Activated naive CD8-positive, alpha-beta T cell treated with anti-CD3 and anti-CD28 coated beads, Interleukin-2, amount 10 ng/mL, durations not matched to agents 7 days and 5 days (primary cell): ENCODE results near the gene ACSM2B. TPM values are rescaled to one million over a fixed set of nuclear protein-coding genes. Genes with fewer than 3 reads are reported as not detected.
"Not testable (repeated sequence)": the region's sequence is repeated elsewhere in the genome, so short reads cannot be mapped to it uniquely, and the experiment has no call there.

Source experiments
- ATAC-seq: fragments of 150-1000 bp; cut with Tn5 transposase; one replicate; pipeline ENCODE4 v1.10.0; 2021; ENCODE audit warnings: low read depth, moderate library complexity
- POLR2A ChIA-PET: fragments of 350-600 bp; sonication (Branson Sonifier 250); formaldehyde crosslinking; loops from one replicate; lab custom pipeline; 2021; ENCODE audit warnings: antibody characterized with exemption; lab: Charles Lee
- DNase-seq: peaks from one replicate; pipeline ENCODE4 v3.0.0; 2021
- H3K27ac Mint-ChIP-seq: one replicate; pipeline ENCODE4 v1.8.0; 2022; ENCODE audit warnings: mild to moderate bottlenecking, mixed read lengths
- H3K27me3 Mint-ChIP-seq: one replicate; pipeline ENCODE4 v1.8.0; 2022; ENCODE audit warnings: mild to moderate bottlenecking, moderate library complexity, mixed read lengths
- H3K36me3 Mint-ChIP-seq: one replicate; pipeline ENCODE4 v1.8.0; 2021; ENCODE audit warnings: mild to moderate bottlenecking, mixed read lengths
- H3K4me1 Mint-ChIP-seq: one replicate; pipeline ENCODE4 v1.8.0; 2021; ENCODE audit warnings: mixed read lengths
- H3K4me3 Mint-ChIP-seq: one replicate; pipeline ENCODE4 v1.8.0; 2022; ENCODE audit warnings: mild to moderate bottlenecking, moderate library complexity, mixed read lengths
- H3K9me3 Mint-ChIP-seq: one replicate; pipeline ENCODE4 v1.8.0; 2021; ENCODE audit warnings: mixed read lengths
- total RNA-seq, 2 experiments: library from RNA; stranded (reverse); gene quantifications; one replicate each; pipeline ENCODE4 v1.2.3, GENCODE V29; 2021

ACSM2B gene, protein sequence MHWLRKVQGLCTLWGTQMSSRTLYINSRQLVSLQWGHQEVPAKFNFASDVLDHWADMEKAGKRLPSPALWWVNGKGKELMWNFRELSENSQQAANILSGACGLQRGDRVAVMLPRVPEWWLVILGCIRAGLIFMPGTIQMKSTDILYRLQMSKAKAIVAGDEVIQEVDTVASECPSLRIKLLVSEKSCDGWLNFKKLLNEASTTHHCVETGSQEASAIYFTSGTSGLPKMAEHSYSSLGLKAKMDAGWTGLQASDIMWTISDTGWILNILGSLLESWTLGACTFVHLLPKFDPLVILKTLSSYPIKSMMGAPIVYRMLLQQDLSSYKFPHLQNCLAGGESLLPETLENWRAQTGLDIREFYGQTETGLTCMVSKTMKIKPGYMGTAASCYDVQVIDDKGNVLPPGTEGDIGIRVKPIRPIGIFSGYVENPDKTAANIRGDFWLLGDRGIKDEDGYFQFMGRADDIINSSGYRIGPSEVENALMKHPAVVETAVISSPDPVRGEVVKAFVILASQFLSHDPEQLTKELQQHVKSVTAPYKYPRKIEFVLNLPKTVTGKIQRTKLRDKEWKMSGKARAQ
- total RNA-seq, result not detected

DNA sequence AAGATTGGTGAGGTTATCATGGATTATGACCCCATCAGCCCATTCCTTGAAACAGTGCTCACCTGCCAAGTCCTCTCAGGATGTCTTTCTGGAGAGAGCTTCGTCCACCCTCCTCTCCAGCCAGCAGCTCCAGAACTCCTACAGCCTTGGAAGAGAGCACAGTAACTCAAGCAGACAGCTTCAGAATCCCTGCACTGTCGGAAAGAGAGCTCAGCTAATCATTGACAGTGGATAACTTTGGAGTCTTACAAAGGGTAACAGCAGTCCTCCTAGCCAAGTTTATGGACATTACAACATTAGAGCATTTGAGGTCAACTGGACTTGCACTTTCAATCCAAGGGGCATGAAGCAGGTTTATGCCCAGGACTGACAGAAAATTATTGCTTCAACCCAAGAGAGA is at the start of gene ACSM2B:
ACSM2B (minus strand) TSS at position 223 of the 400 bp plus-strand sequence. CDS start 11,522 bp downstream, outside the sequence.
- DNase-seq, H3K9me3 Mint-ChIP-seq, H3K27me3 Mint-ChIP-seq, ATAC-seq, H3K4me1 Mint-ChIP-seq, H3K27ac Mint-ChIP-seq, H3K4me3 Mint-ChIP-seq, POLR2A ChIA-PET, H3K36me3 Mint-ChIP-seq: not testable (repeated sequence)

DNA sequence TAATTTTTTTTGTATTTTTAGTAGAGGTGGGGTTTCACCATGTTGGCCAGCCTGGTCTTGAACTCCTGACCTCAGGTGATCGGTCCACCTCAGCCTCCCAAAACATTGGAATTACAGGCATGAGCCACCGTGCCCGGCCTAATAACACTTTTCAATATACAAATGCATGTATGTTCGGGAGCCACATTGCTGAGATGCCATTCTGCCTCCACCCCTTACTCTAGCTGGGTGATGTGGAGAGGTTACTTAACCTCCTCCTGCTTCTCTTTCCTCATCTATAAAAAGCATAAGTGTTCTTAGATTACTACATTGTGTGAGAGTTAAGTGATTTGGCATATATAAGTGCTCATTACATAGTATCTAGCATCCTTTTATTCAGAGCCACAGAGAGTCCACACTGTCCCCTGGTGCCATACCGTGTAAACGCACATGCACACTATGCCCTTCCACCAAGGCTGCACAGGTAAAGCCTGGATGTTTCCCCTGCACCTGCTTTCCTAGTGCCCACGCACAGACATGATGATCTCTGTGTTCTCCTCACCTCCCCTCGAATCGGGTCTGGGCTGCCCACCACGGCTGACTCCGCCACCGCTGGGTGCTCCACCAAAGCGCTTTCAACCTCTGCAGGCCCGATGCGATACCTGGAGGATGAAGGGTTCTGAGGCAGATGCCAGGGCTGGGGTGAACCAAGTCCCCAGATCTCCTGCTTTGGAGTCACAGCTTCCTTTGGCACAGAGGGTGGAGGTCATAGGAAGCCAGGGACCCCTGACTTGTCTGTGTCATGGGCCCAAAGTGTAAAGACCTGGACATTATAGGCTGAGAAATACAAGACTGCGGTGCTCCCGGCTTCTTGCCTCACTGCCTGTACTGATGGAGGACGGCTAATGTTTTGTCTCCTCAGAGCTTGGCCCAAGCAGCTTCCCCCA is 49.0 kb upstream of the ACSM2B start:
- Mint-ChIP-seq H3K27me3 (no peaks in the 10 kb centered on the region), H3K27ac (no peak overlapping the region), H3K4me3 (no peak overlapping the region), H3K9me3 (no peaks in the 10 kb centered on the region), H3K4me1 (peaks cover 4% of the 10 kb centered on the region), H3K36me3 (no peaks in the 10 kb centered on the region)
- POLR2A ChIA-PET, result interaction anchor here (0.5 kb wide), 1 partner anchor 114 kb away, joined by 3 read pairs; no protein-coding TSS in a partner anchor
- ATAC-seq, result no peak
- no peak for DNase-seq

DNA sequence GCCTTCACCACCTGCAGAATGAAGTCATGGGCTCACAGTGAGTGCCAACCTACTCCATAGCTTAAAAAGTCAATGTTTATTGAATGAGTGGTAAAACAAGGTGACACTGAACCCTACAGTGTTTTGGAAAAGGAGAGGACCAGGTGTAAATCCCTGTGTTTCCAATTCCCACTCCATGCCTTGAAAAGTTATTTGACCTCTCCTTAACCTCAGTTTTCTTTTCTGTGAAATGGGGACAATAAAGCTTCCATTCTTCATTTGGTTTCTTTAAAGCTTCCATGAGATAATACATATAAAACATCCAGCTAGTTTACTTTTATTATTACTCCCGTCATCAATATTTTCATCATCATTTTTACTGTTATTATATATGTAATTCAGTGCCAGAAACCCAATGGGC is 48.0 kb upstream of the ACSM2B start:
- Mint-ChIP-seq H3K27ac (no peak overlapping the region), H3K36me3 (no peaks in the 10 kb centered on the region), H3K9me3 (no peaks in the 10 kb centered on the region), H3K4me3 (no peak overlapping the region), H3K4me1 (peaks cover 4% of the 10 kb centered on the region), H3K27me3 (peaks cover 5% of the 10 kb centered on the region)
- ATAC-seq (no peak), DNase-seq (no peak)
- POLR2A ChIA-PET, result interaction anchor here (0.5 kb wide), 1 partner anchor 115 kb away, joined by 3 read pairs; no protein-coding TSS in a partner anchor

DNA sequence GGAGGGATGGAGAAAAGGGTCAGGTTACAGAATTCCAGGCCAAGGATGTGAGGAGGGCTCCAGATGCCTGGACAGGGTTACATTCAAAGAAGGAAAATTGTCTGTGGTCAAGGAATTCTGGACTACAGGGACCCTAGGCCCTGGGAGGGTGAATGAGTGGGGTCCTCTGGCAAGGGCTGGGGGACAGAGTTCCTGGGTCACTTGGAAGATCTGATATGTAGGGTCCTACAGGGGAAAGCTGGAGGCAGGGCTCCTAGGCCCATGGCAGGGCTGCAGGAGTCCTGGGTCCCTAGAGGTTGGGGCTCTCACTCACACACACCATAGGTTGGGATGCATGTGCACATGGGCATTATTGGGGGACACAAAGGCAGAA is 46.3 kb upstream of the ACSM2B start:
- no peak for ATAC-seq
- H3K27ac Mint-ChIP-seq, result peak overlapping the region; percentile 31
- no peak for DNase-seq
- no peaks in the 10 kb centered on the region for H3K4me1 Mint-ChIP-seq
- H3K27me3 Mint-ChIP-seq, result peaks cover 15% of the 10 kb centered on the region
- H3K9me3 Mint-ChIP-seq, result no peaks in the 10 kb centered on the region
- POLR2A ChIA-PET, result no interaction called here
- H3K36me3 Mint-ChIP-seq, result no peaks in the 10 kb centered on the region
- H3K4me3 Mint-ChIP-seq, result no peak overlapping the region

DNA sequence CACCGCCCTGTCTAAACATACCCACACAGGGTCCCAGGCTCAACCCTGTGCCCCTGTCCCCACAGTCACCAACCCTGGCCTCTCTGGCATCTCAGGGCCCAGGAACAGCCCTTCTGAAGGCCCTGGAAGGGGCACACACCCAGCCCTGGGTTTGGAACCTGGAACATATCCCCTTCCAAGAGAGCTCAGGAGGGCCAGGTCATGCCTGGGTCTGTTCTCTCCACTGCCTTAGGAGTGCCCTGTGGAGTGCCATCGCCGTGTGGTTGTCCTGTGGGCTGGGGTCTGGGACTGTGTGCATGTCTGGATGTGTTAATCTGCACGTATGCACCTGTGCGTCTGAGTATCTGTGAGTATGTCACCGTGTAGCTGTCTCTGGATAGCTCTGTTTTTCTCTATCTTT is 45.2 kb upstream of the ACSM2B start:
- H3K27me3 Mint-ChIP-seq, result peaks cover 21% of the 10 kb centered on the region
- POLR2A ChIA-PET, result no interaction called here
- H3K4me3 Mint-ChIP-seq, result no peak overlapping the region
- no peaks in the 10 kb centered on the region for H3K36me3 Mint-ChIP-seq
- no peak for DNase-seq
- no peaks in the 10 kb centered on the region for H3K9me3 Mint-ChIP-seq
- H3K4me1 Mint-ChIP-seq, result no peaks in the 10 kb centered on the region
- no peak overlapping the region for H3K27ac Mint-ChIP-seq
- ATAC-seq, result no peak

DNA sequence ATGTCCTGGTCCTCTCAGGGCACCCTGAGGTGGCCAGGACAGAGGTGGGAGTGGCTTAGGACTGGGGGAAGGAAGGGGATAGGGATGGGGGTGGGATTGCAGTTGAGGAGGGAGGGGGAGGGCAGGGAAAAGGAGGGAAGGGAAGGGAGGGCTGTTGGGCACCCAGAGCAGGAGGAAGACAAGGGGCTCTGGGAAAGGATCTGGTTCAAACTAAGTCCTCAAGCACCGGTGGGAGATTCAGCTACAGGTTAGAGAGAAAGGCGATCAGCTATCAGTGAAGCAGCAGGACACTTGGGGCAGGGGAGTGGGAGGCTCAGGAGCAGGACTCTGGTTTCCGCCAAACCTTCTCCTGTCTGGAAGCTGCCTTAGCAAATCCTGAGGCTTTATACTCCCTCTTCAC is 44.6 kb upstream of the ACSM2B start:
- no peak for ATAC-seq
- H3K4me1 Mint-ChIP-seq, result no peaks in the 10 kb centered on the region
- H3K9me3 Mint-ChIP-seq, result no peaks in the 10 kb centered on the region
- no peaks in the 10 kb centered on the region for H3K36me3 Mint-ChIP-seq
- no peak overlapping the region for H3K27ac Mint-ChIP-seq
- peaks cover 21% of the 10 kb centered on the region for H3K27me3 Mint-ChIP-seq
- POLR2A ChIA-PET, result no interaction called here
- no peak overlapping the region for H3K4me3 Mint-ChIP-seq
- DNase-seq, result no peak

DNA sequence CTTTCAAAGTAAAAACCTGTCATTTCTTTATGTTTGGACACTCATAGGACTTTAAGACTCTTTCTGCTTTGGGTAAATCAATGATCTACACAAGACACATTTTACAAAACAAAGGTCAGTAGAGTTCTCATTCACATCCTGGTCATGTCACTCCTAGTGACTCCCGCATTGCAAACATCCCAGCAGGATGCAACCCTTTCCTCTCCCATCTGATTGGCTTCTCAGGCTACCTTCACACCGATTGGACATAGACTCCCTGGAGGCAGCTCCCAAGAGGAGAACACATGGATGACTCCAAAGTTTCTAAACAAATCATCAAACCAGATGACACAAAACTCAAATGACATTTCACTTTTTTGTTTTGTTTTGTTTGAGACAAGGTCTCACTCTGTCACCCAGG is 43.8 kb upstream of the ACSM2B start:
- no peak for DNase-seq
- POLR2A ChIA-PET, result no interaction called here
- H3K27ac Mint-ChIP-seq, result no peak overlapping the region
- peaks cover 24% of the 10 kb centered on the region for H3K27me3 Mint-ChIP-seq
- H3K36me3 Mint-ChIP-seq, result no peaks in the 10 kb centered on the region
- H3K4me3 Mint-ChIP-seq, result no peak overlapping the region
- ATAC-seq, result no peak
- H3K9me3 Mint-ChIP-seq, result no peaks in the 10 kb centered on the region
- no peaks in the 10 kb centered on the region for H3K4me1 Mint-ChIP-seq

DNA sequence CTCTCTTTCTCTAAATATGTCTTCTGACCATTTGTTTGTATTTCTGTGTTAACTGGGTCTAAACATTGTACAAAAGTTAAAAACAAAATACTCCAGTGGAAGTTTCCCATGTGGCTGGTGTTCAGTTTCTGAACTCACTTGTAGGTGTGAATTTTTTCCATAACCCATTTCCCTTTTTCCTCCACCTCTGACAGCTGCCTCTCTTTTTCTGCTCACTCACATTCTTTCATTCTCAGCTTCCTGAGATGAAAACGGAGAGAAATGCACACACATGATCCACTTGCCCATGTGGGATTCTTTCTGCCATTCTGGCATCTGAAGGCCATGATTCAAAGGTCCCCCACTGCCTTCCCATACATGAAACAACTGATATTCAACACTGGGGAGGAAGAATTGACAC is 41.1 kb upstream of the ACSM2B start:
- H3K4me1 Mint-ChIP-seq, result no peaks in the 10 kb centered on the region
- H3K36me3 Mint-ChIP-seq, result no peaks in the 10 kb centered on the region
- H3K27ac Mint-ChIP-seq, result no peak overlapping the region
- POLR2A ChIA-PET, result no interaction called here
- peaks cover 43% of the 10 kb centered on the region for H3K27me3 Mint-ChIP-seq
- no peak overlapping the region for H3K4me3 Mint-ChIP-seq
- ATAC-seq (no peak), DNase-seq (no peak)
- H3K9me3 Mint-ChIP-seq, result no peaks in the 10 kb centered on the region

DNA sequence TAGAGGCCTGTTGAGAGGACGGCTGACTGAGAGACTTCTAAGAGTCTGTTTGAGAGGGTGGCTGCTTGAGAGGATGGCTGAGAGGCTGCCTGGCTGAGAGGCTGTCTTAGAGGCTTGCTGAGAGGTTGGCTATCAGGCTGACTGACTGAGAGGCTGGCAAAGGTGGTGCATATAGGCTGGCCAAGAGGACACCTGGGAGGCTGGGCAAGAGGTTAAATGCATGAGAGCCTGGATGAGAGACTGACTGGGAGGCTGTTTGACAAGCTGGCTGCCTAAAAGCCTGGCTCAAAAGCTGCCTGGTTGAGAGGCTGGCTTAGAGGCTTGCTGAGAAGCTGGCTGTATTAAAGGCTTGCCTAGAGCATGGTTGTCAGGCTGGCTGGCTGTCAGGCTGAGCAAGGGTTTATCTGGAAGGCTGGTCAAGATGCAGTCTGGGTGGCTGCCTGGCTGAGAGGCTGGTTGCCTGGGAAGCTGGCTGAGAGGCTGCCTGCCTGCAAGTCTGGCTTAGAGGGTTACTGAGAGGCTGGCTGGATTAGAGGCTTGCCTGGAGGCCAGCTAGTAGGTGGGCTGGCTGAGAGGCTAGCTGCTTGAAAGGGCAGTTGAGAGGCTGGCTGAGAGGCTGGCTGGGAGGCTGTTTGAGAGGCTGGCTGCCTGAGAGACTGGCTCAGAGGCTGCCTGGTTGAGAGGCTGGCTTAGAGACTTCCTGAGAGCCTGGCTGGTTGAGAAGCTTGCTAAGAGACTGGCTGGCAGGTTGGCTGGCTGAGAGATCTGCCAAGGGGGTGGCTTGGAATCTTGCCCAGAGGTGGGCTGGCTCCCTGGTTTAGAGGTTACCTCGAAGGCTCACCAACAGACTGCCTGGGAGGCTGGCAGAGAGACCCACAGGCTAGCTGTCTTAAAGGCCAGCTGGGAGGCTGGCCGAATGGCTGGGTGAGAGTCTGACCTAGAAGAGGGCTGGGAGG is 38.3 kb upstream of the ACSM2B start:
- Mint-ChIP-seq H3K27ac (peak overlapping the region; percentile 22), H3K4me1 (no peaks in the 10 kb centered on the region), H3K4me3 (no peak overlapping the region), H3K36me3 (no peaks in the 10 kb centered on the region), H3K27me3 (peaks cover 41% of the 10 kb centered on the region), H3K9me3 (no peaks in the 10 kb centered on the region)
- DNase-seq (no peak), ATAC-seq (no peak)
- POLR2A ChIA-PET, result no interaction called here

DNA sequence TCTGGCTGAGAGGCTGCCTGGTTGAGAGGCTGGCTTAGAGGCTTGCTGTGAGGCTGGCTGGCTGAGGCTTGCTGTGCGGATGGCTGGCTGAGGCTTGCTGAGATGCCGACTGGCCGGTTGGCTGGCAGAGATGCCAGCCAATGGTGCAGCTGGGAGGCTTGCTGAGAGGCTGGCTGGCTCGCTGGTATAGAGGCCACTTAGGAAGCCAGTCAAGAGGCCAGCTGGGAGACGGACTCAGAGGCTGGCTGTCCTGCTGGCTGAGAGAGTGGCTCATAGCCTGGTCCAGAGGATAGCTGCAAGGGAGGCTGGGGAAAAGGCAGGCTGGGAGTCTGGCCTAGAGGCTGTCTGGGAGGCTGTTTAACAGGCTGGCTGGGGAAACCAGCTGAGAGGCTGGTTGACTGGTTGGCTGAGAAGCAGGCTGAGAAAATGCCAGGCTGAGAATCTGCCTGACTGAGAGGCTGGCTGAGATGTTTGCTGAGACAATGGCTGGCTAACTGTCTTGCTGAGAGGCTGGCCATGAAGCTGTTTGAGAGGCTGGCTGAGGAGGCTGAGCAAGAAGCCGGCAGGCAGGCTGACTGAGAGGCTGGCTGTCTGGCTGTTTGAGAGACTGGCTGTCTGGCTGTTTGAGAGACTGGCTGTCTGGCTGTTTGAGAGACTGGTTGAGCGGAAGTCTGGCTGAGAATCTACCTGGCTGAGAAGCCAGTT is 37.5 kb upstream of the ACSM2B start:
- POLR2A ChIA-PET, result no interaction called here
- no peak overlapping the region for H3K27ac Mint-ChIP-seq
- ATAC-seq (no peak), DNase-seq (no peak)
- H3K27me3 Mint-ChIP-seq, result peaks cover 34% of the 10 kb centered on the region
- H3K9me3 Mint-ChIP-seq, result no peaks in the 10 kb centered on the region
- no peaks in the 10 kb centered on the region for H3K4me1 Mint-ChIP-seq
- no peaks in the 10 kb centered on the region for H3K36me3 Mint-ChIP-seq
- no peak overlapping the region for H3K4me3 Mint-ChIP-seq

DNA sequence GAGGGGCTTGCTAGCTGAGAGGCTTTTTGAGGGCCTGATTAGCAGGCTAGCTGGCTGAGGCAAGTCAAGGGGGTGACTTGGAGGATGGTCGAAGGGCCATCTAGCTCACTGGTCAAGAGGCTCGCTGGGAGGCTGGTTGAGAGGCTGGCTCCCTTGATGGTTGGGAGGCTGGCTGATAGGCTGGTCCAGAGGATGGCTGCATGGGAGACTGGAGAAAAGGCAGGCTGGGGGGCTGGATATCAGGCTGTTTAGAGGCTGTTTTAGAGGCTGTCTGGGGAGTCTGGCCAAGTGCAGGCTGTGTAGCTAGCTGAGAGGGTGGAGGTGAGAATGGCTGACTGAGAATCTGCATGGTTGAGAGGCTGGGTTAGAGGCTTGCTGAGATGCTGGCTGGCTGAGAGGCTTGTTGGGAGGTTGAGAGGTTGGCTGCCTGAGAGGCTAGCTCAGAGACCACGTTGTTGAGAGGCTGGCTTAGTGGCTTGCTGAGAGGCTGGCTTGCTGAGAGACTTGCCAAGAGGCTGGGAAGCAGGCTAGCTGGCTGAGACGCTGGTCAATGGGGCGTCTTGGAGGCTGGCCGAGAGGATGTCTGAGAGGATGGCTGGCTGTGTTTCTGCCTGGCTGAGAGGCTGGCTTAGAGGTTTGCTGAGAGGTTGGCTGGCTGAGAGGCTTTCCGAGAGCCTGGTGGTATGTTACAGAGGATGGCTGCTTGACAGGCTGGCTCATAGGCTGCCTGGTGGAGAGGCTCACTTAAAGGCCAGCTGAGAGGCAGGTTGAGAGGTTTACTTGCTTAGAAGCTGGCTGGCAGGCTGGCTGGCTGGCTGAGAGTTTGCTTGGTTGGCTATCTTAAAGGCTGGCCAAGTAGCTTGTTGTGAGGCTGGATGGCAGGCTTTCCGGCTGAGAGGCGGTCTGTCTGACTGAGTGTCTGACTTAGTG is 36.6 kb upstream of the ACSM2B start:
- H3K27ac Mint-ChIP-seq, result no peak overlapping the region

More for the DNA sequence above, 36.6 kb upstream of the ACSM2B start:
- no peak overlapping the region for H3K4me3 Mint-ChIP-seq
- H3K9me3 Mint-ChIP-seq, result no peaks in the 10 kb centered on the region
- ATAC-seq (no peak), DNase-seq (no peak)
- no peaks in the 10 kb centered on the region for H3K4me1 Mint-ChIP-seq
- no peaks in the 10 kb centered on the region for H3K36me3 Mint-ChIP-seq
- peaks cover 34% of the 10 kb centered on the region for H3K27me3 Mint-ChIP-seq
- POLR2A ChIA-PET, result no interaction called here
